Vagina (tissue), 2 donors: ENCODE data around the gene DR1. TPM values are rescaled to one million over a fixed set of nuclear protein-coding genes. Genes with fewer than 3 reads are reported as not detected.

Experiments used
- DNase-seq, 2 donors: peaks; one replicate each; pipeline ENCODE4 v3.0.0-alpha.2; 2017; ENCODE audit errors: extremely low spot score in 2 of 2
- H3K27ac ChIP-seq: fragments of 200-600 bp; sonication (generic); one replicate; pipeline ENCODE4 v1.5.1; 2019
- H3K27me3 ChIP-seq: fragments of 200-600 bp; sonication (generic); one replicate; pipeline ENCODE4 v1.5.1; 2019
- H3K36me3 ChIP-seq, 2 donors: fragments of 200-600 bp; sonication (generic); one replicate each; pipeline ENCODE4 v1.5.1; 2017 to 2019
- H3K4me1 ChIP-seq: fragments of 200-600 bp; sonication (generic); one replicate; pipeline ENCODE4 v1.5.1; 2019
- H3K4me3 ChIP-seq, 2 donors: fragments of 200-600 bp; sonication (generic); 1 replicate in 1 of 2; 2 replicates in 1 of 2; pipeline ENCODE4 v1.5.1; 2016 to 2019
- H3K9me3 ChIP-seq: fragments of 200-600 bp; sonication (generic); one replicate; pipeline ENCODE4 v1.5.1; 2019
- POLR2A ChIP-seq, 2 donors: fragments of 450-650 bp; IDR thresholded peaks; one replicate each; pipeline ENCODE4 v1.6.1; 2017; ENCODE audit warnings: antibody characterized with exemption in 2 of 2, mild to moderate bottlenecking in 2 of 2, moderate library complexity in 2 of 2
- POLR2AphosphoS5 ChIP-seq, 2 donors: sonication (generic); formaldehyde crosslinking; IDR thresholded peaks; one replicate each; pipeline ENCODE4 v1.9.0; 2017; ENCODE audit warnings: antibody characterized with exemption in 2 of 2, mild to moderate bottlenecking in 2 of 2, low read depth in 1 of 2; ENCODE audit not compliant: insufficient read depth in 1 of 2
- intact Hi-C: fragments of 100-400 bp; cut with DNase I; formaldehyde crosslinking; loops from one replicate; pipeline ENCODE4 v1.15.1; 2023
- total RNA-seq: library from RNA; depleted of rRNA; stranded (reverse); fragments of >200 nt; gene quantifications from one replicate; pipeline ENCODE4 v1.2.3, GENCODE V29; 2016
- TF ChIP-seq, protein P1 (sequence below), 3 experiments: fragments of 450-650 bp in 2 of 3; fragments of 200-600 bp in 1 of 3; sonication (generic) in 1 of 3; IDR thresholded peaks; one replicate each; pipeline ENCODE4 v1.5.1; 2017 to 2019; ENCODE audit warnings: antibody characterized with exemption in 3 of 3, mild to moderate bottlenecking in 2 of 3, moderate library complexity in 2 of 3

DR1 gene
- total RNA-seq, 1 donor from 2014 or later, result 20.6 TPM

DNA sequence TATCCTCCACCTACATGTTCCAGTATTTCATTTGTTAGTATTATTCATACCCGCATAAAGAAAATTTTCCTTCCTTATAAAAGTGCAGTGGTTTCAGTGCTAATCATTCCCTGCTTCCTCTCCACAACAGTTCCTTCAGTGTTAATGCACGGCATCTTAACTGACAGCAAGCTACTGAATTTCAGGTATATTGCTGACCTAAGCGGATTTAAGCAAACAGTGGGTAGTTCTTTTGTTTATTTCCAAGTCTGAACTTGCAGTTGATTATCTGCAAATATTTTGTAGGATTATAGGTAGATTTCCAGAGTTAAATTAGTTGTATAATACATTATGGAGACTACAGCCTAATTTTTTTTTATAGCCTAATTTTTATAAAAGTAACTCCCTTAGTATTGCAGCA, 15.1 kb upstream of the DR1 start:
- intact Hi-C loops, result no loop called here
- no peak for DNase-seq
- H3K36me3 ChIP-seq, result no peaks in the 10 kb centered on the region
- H3K9me3 ChIP-seq, result no peaks in the 10 kb centered on the region
- no peaks in the 10 kb centered on the region for H3K27me3 ChIP-seq
- H3K4me1 ChIP-seq, result no peaks in the 10 kb centered on the region
- no peak overlapping the region for H3K4me3 ChIP-seq
- no peak overlapping the region for H3K27ac ChIP-seq
- TF ChIP-seq POLR2AphosphoS5 (IDR thresholded peaks at IDR 0.05; ENCODE audit: insufficient read depth in 1 of 2, low read depth in 1 of 2), result no peak
- no peak for TF ChIP-seq POLR2A (IDR thresholded peaks at IDR 0.05)
- TF ChIP-seq, protein P1, sequence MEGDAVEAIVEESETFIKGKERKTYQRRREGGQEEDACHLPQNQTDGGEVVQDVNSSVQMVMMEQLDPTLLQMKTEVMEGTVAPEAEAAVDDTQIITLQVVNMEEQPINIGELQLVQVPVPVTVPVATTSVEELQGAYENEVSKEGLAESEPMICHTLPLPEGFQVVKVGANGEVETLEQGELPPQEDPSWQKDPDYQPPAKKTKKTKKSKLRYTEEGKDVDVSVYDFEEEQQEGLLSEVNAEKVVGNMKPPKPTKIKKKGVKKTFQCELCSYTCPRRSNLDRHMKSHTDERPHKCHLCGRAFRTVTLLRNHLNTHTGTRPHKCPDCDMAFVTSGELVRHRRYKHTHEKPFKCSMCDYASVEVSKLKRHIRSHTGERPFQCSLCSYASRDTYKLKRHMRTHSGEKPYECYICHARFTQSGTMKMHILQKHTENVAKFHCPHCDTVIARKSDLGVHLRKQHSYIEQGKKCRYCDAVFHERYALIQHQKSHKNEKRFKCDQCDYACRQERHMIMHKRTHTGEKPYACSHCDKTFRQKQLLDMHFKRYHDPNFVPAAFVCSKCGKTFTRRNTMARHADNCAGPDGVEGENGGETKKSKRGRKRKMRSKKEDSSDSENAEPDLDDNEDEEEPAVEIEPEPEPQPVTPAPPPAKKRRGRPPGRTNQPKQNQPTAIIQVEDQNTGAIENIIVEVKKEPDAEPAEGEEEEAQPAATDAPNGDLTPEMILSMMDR (IDR thresholded peaks at IDR 0.05), result no peak

DNA sequence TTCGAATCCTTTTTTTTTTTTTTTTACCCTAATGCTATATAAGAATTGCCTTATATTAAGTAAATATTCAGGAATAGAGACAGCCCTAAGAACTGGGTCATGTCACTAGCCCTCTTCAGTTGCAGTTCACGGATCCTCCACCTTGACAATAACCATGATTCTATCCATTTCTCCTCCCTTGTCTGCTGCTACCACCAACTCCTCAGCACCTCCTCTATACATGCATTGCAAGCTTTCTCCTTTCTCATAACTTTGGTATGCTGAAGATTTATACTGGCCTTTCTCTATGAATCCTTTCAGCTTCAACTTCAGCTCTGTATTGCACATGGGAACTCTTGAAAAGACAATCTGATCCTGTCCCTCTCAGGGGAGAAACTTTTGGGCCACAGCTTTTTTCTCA, 14.3 kb upstream of the DR1 start:
- Histone ChIP-seq H3K27me3 (no peaks in the 10 kb centered on the region), H3K9me3 (no peaks in the 10 kb centered on the region), H3K27ac (no peak overlapping the region), H3K36me3 (no peaks in the 10 kb centered on the region), H3K4me1 (no peaks in the 10 kb centered on the region), H3K4me3 (no peak overlapping the region)
- no peak for DNase-seq
- no peak for TF ChIP-seq POLR2A (IDR thresholded peaks at IDR 0.05)
- TF ChIP-seq POLR2AphosphoS5 (IDR thresholded peaks at IDR 0.05; ENCODE audit: insufficient read depth in 1 of 2, low read depth in 1 of 2), result no peak
- TF ChIP-seq, protein P1 (IDR thresholded peaks at IDR 0.05), result no peak
- intact Hi-C loops, result no loop called here

DNA sequence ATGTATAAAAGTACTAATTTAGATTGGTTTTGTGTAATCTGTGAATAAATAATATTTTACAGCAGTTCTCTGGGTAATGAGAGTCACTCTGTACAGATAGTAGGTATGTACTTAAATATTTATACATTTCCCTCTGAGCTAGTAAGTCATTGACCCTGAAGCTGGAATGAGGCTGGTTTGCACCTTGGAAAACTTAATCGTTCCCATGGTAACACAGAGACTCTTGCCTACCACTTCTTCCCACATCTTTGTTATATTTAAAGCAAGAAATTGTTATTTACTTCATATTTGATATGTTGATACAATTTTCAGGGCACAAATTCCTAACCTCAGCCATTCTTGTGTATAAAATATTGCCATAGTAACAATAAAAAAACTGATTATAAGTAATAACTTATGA, 13.3 kb upstream of the DR1 start:
- no peak overlapping the region for H3K4me3 ChIP-seq
- no peak overlapping the region for H3K27ac ChIP-seq
- no peaks in the 10 kb centered on the region for H3K36me3 ChIP-seq
- H3K4me1 ChIP-seq, result no peaks in the 10 kb centered on the region
- no peak for DNase-seq
- TF ChIP-seq, protein P1 (IDR thresholded peaks at IDR 0.05), result no peak
- TF ChIP-seq POLR2A (IDR thresholded peaks at IDR 0.05), result no peak
- no peak for TF ChIP-seq POLR2AphosphoS5 (IDR thresholded peaks at IDR 0.05; ENCODE audit: insufficient read depth in 1 of 2, low read depth in 1 of 2)
- intact Hi-C loops, result no loop called here
- H3K9me3 ChIP-seq, result no peaks in the 10 kb centered on the region
- H3K27me3 ChIP-seq, result no peaks in the 10 kb centered on the region

DNA sequence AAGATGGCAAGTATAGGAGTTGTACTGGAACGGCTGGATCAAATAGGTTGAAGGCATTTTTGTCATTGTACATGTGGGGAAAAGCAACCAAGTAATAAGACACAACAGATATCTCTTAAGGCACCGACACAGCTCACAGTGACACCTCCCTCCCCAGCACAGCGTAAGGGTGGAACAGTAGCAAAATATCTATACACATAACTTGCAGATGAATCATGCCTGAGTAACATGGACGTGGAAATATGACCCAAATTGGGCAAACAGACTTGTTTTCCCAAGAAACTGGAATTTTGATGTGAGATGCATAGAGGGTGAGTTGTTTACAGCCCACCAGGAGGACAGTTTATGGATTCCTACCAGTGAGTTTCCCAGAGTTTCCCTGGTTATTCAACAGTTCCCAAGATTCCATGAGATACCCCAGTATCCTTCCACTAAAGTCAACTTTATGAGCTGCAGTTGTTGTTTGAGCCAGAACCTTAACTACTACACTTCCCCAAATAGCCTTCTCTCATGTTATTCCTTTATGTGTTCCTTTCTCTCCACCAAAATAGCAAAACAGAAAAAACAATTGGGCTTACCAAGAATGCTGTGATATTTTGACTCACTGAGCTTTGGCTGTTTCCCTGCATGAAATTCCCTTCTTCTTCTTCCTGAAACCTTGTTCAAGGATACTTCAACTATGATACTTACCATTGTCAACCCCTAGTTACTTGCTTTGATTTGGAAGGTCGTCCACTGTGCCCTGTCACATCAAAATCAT, 7.1 kb upstream of the DR1 start:
- H3K9me3 ChIP-seq, result no peaks in the 10 kb centered on the region
- peaks cover 0 to 8% of the 10 kb centered on the region in 2 donors for H3K36me3 ChIP-seq
- intact Hi-C loops, result no loop called here
- no peak for DNase-seq
- no peak overlapping the region for H3K27ac ChIP-seq
- no peaks in the 10 kb centered on the region for H3K27me3 ChIP-seq
- no peaks in the 10 kb centered on the region for H3K4me1 ChIP-seq
- TF ChIP-seq POLR2AphosphoS5 (IDR thresholded peaks at IDR 0.05; ENCODE audit: insufficient read depth in 1 of 2, low read depth in 1 of 2), result no peak
- TF ChIP-seq, protein P1 (IDR thresholded peaks at IDR 0.05), result no peak
- TF ChIP-seq POLR2A (IDR thresholded peaks at IDR 0.05), result no peak
- H3K4me3 ChIP-seq, result no peak overlapping the region

DNA sequence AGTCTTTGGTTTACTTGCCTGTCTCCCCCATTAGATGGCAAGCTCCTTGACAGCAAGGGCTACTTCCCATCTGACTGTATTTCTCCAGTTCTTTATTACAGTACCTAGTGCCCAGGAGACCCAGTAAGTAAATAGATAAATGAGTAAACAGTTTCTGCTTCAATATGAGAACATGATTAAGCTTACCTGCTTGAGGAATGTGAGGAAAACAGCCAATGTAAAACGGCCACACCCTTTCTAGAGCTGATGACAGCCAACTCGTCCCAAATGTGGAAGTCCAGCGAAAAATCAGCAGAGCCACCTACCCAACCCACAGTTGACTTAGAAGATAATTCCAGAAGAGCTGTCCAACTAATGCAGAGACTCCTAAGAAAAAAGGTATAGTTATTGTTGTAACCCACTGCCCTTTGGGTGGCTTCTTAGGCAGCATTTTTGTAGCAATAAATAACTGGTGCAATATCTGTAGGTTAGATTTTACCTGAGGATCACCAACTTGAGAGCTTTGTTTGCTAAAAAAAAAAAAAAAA, 6.5 kb upstream of the DR1 start:
- no peaks in the 10 kb centered on the region for H3K4me1 ChIP-seq
- H3K27me3 ChIP-seq, result no peaks in the 10 kb centered on the region
- intact Hi-C loops, result no loop called here
- DNase-seq, result no peak
- TF ChIP-seq, protein P1 (IDR thresholded peaks at IDR 0.05), result no peak
- TF ChIP-seq POLR2A (IDR thresholded peaks at IDR 0.05) (no peak), POLR2AphosphoS5 (IDR thresholded peaks at IDR 0.05; ENCODE audit: insufficient read depth in 1 of 2, low read depth in 1 of 2) (no peak)
- H3K4me3 ChIP-seq, result no peak overlapping the region
- H3K9me3 ChIP-seq, result no peaks in the 10 kb centered on the region
- no peak overlapping the region for H3K27ac ChIP-seq
- peaks cover 0 to 8% of the 10 kb centered on the region in 2 donors for H3K36me3 ChIP-seq
